ENCODE results near the gene COLEC12. TPM values are rescaled to one million over a fixed set of nuclear protein-coding genes. Genes with fewer than 3 reads are reported as not detected.
A peak's percentile ranks its signal among the peaks of the same experiment; 100 is the strongest.

The COLEC12 gene
- total RNA-seq, 4 donors from 2014 or later: 8.3 to 22.2 (median 21.4) TPM

GRCh38 chr18:399631-400135 lies 100.8 kb downstream of the COLEC12 start:
- no peak overlapping the region for H3K4me3 ChIP-seq
- DNase-seq (ENCODE audit: low spot score in 2 of 2): no peak
- TF ChIP-seq EP300 (IDR thresholded peaks at IDR 0.05) (no peak), POLR2A (IDR thresholded peaks at IDR 0.05) (no peak)
- TF ChIP-seq, protein P1, sequence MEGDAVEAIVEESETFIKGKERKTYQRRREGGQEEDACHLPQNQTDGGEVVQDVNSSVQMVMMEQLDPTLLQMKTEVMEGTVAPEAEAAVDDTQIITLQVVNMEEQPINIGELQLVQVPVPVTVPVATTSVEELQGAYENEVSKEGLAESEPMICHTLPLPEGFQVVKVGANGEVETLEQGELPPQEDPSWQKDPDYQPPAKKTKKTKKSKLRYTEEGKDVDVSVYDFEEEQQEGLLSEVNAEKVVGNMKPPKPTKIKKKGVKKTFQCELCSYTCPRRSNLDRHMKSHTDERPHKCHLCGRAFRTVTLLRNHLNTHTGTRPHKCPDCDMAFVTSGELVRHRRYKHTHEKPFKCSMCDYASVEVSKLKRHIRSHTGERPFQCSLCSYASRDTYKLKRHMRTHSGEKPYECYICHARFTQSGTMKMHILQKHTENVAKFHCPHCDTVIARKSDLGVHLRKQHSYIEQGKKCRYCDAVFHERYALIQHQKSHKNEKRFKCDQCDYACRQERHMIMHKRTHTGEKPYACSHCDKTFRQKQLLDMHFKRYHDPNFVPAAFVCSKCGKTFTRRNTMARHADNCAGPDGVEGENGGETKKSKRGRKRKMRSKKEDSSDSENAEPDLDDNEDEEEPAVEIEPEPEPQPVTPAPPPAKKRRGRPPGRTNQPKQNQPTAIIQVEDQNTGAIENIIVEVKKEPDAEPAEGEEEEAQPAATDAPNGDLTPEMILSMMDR (IDR thresholded peaks at IDR 0.05): no peak
- no peaks in the 10 kb centered on the region for H3K36me3 ChIP-seq
- H3K27ac ChIP-seq: peak overlapping the region in 1 of 4 donors; percentile 36
- peaks cover 0 to 38% (median 11%) of the 10 kb centered on the region in 4 donors for H3K4me1 ChIP-seq
- H3K27me3 ChIP-seq: no peaks in the 10 kb centered on the region
- WGBS, 2 donors: 63% methylated on average over 10 of the region's 10 CpGs
- H3K9me3 ChIP-seq: peaks cover 0 to 4% (median 0%) of the 10 kb centered on the region in 4 donors

DNA sequence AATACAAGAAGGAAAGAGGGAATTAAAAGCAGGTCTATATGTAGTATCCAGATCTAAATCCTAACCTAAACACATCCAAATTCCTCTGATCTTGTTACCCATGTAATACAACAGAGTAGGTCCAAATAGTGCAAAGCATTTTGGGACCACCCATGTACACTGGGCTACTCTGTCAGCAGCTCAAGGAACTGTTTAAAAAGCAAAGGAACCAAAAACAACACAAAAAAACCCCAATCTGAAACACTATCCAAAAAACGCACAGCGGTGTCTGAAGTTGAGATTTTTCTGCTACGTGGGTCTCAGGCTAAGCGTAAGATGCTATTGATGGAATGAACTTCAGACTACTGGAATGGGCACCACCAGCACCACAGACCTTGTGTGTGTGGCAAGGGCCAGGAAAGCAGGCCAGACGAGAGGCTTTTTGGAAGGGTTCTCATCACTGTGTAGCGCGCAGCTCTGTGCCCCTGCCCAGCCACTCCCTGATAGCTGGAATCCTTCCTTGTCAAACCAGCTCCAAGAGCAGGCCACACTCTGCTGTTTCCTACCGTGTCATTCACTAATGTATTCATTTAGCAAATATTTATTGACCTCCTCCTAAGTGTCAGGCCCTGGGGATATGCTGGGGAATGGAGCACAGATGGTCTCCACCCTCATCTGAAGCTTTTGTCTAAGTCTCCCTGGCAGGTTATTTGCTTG lies 101.4 kb downstream of the COLEC12 start:
- H3K27me3 ChIP-seq: no peaks in the 10 kb centered on the region
- H3K9me3 ChIP-seq: no peaks in the 10 kb centered on the region
- no peak overlapping the region for H3K4me3 ChIP-seq
- 55 to 66% methylated on average over 7 to 8 of the region's 8 CpGs for WGBS, 2 donors
- peaks cover 0 to 41% (median 11%) of the 10 kb centered on the region in 4 donors for H3K4me1 ChIP-seq
- DNase-seq (ENCODE audit: low spot score in 2 of 2): no peak
- TF ChIP-seq POLR2A (IDR thresholded peaks at IDR 0.05) (no peak), EP300 (IDR thresholded peaks at IDR 0.05) (no peak)
- TF ChIP-seq, protein P1 (IDR thresholded peaks at IDR 0.05): no peak
- H3K36me3 ChIP-seq: no peaks in the 10 kb centered on the region
- peak overlapping the region in 1 of 4 donors; percentile 25 for H3K27ac ChIP-seq

- Histone ChIP-seq H3K36me3 (no peaks in the 10 kb centered on the region), H3K9me3 (no peaks in the 10 kb centered on the region), H3K27ac (peak overlapping the region in 1 of 4 donors; percentile 50), H3K27me3 (no peaks in the 10 kb centered on the region), H3K4me1 (peaks cover 0 to 45% (median 11%) of the 10 kb centered on the region in 4 donors), H3K4me3 (no peak overlapping the region)
- TF ChIP-seq POLR2A (IDR thresholded peaks at IDR 0.05) (no peak), EP300 (IDR thresholded peaks at IDR 0.05) (no peak)
- TF ChIP-seq, protein P1 (IDR thresholded peaks at IDR 0.05): no peak
- WGBS, 2 donors: 78 to 94% methylated on average over 3 of the region's 3 CpGs
- no peak for DNase-seq (ENCODE audit: low spot score in 2 of 2)
Measured at GRCh38 chr18:396556-396955, 103.9 kb downstream of the COLEC12 start.

DNA sequence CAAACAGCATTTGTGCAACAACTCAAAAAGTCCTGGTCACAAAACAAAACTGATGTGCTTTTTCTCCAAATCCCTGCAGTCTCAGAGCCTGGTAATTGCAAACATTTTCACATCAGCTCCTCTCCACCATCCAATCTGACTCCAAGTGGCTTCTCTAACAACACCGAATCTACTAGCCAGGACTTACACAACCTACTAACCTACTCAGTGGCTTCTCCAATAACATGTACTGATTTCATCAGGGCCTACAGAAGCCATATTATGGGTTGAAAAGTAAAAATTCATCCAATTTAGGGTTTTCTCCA lies 104.3 kb downstream of the COLEC12 start:
- TF ChIP-seq POLR2A (IDR thresholded peaks at IDR 0.05): no peak
- TF ChIP-seq, protein P1 (IDR thresholded peaks at IDR 0.05): no peak
- no peak for TF ChIP-seq EP300 (IDR thresholded peaks at IDR 0.05)

DNA sequence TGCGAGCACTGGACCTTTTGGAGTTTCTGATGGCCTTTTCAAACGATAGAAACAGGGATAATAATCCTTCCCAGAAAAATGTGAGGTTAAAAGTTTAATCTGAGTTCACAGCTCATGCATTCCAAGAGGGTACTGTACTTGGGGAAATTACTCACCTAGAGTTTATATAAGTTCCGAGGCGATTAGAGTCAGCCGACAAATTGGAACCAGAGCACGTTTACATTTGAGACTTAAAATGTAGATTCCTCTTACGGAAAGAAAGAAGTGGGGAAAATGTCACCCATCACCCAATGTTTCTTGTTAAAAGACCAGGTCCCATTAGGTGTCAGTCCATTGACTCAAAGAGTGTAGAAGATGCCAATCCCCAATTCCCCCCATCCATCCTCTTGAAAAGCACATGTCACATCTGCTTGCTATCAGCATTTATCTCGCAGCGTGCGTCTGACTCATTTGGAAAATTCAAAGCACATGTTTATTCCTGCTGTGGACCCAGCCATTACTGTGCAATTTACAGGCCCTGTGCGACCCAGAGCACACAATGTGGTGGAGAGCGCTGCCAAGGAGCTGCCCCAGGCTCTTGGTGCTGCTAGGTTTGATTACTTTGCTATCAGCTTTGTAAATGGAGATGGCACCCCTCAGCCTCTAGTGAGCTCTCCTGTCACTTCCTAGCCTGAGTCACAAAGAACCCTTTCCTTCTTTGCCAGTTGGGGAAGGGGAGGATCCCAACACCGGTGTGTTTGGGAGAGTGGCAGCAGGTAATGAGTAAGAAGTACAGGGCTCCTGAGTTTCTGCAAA lies 104.8 kb downstream of the COLEC12 start:
- TF ChIP-seq POLR2A (IDR thresholded peaks at IDR 0.05) (no peak), EP300 (IDR thresholded peaks at IDR 0.05) (peak in 1 of 2 donors; percentile 53)
- TF ChIP-seq, protein P1 (IDR thresholded peaks at IDR 0.05): no peak
- peak overlapping the region in 2 of 4 donors; percentile 45 to 75 for H3K27ac ChIP-seq
- H3K36me3 ChIP-seq: no peaks in the 10 kb centered on the region
- H3K27me3 ChIP-seq: no peaks in the 10 kb centered on the region
- peak; percentile 28 to 42 for DNase-seq (ENCODE audit: low spot score in 2 of 2)
- H3K4me1 ChIP-seq: peaks cover 0 to 45% (median 11%) of the 10 kb centered on the region in 4 donors
- no peak overlapping the region for H3K4me3 ChIP-seq
- WGBS, 2 donors: 49 to 63% methylated on average over 13 of the region's 13 CpGs
- no peaks in the 10 kb centered on the region for H3K9me3 ChIP-seq

More for the DNA sequence above, 104.3 kb downstream of the COLEC12 start:
- H3K9me3 ChIP-seq: no peaks in the 10 kb centered on the region
- H3K4me3 ChIP-seq: no peak overlapping the region
- peaks cover 0 to 45% (median 11%) of the 10 kb centered on the region in 4 donors for H3K4me1 ChIP-seq
- DNase-seq (ENCODE audit: low spot score in 2 of 2): no peak
- WGBS, 2 donors: 67 to 70% methylated on average over 1 of the region's 1 CpG
- H3K36me3 ChIP-seq: no peaks in the 10 kb centered on the region
- peak overlapping the region in 1 of 4 donors; percentile 75 for H3K27ac ChIP-seq
- no peaks in the 10 kb centered on the region for H3K27me3 ChIP-seq
